Activated naive CD8-positive, alpha-beta T cell (primary cell): Measurements from ENCODE around the gene SOCS6.

Experiments used
- H3K27ac Mint-ChIP-seq: one replicate; pipeline ENCODE4 v1.8.0; 2021; ENCODE audit warnings: mixed read lengths
- H3K27me3 Mint-ChIP-seq: one replicate; pipeline ENCODE4 v1.8.0; 2021; ENCODE audit warnings: mixed read lengths
- H3K36me3 Mint-ChIP-seq: one replicate; pipeline ENCODE4 v1.8.0; 2021; ENCODE audit warnings: mixed read lengths
- H3K4me1 Mint-ChIP-seq: one replicate; pipeline ENCODE4 v1.8.0; 2021; ENCODE audit warnings: low read depth, mixed read lengths
- H3K4me3 Mint-ChIP-seq: one replicate; pipeline ENCODE4 v1.8.0; 2021; ENCODE audit warnings: mild to moderate bottlenecking, mixed read lengths
- H3K9me3 Mint-ChIP-seq: one replicate; pipeline ENCODE4 v1.8.0; 2021; ENCODE audit warnings: low read depth, mixed read lengths

SOCS6 gene

GRCh38 chr18:70324897-70325296, 36.1 kb downstream of the SOCS6 start:
- Mint-ChIP-seq H3K4me1 (no peaks in the 10 kb centered on the region), H3K27ac (no peak overlapping the region), H3K4me3 (no peak overlapping the region), H3K9me3 (no peaks in the 10 kb centered on the region), H3K36me3 (no peaks in the 10 kb centered on the region), H3K27me3 (no peaks in the 10 kb centered on the region)

GRCh38 chr18:70326255-70326654, 37.4 kb downstream of the SOCS6 start:
- no peak overlapping the region for H3K27ac Mint-ChIP-seq

GRCh38 chr18:70328169-70328568, 39.3 kb downstream of the SOCS6 start:
- no peak overlapping the region for H3K4me3 Mint-ChIP-seq
- H3K4me1 Mint-ChIP-seq = no peaks in the 10 kb centered on the region
- H3K27me3 Mint-ChIP-seq = no peaks in the 10 kb centered on the region
- no peaks in the 10 kb centered on the region for H3K9me3 Mint-ChIP-seq
- H3K36me3 Mint-ChIP-seq = no peaks in the 10 kb centered on the region
- H3K27ac Mint-ChIP-seq = no peak overlapping the region

More at GRCh38 chr18:70326255-70326654, 37.4 kb downstream of the SOCS6 start:
- Mint-ChIP-seq H3K36me3 (no peaks in the 10 kb centered on the region), H3K27me3 (no peaks in the 10 kb centered on the region), H3K9me3 (no peaks in the 10 kb centered on the region), H3K4me3 (no peak overlapping the region), H3K4me1 (no peaks in the 10 kb centered on the region)

GRCh38 chr18:70329071-70329470, 40.2 kb downstream of the SOCS6 start:
- no peak overlapping the region for H3K27ac Mint-ChIP-seq
- H3K4me3 Mint-ChIP-seq = no peak overlapping the region
- H3K9me3 Mint-ChIP-seq = no peaks in the 10 kb centered on the region
- H3K36me3 Mint-ChIP-seq = no peaks in the 10 kb centered on the region
- H3K4me1 Mint-ChIP-seq = no peaks in the 10 kb centered on the region
- no peaks in the 10 kb centered on the region for H3K27me3 Mint-ChIP-seq

GRCh38 chr18:70330887-70331286, 42.0 kb downstream of the SOCS6 start:
- Mint-ChIP-seq H3K36me3 (no peaks in the 10 kb centered on the region), H3K27me3 (no peaks in the 10 kb centered on the region), H3K4me1 (no peaks in the 10 kb centered on the region), H3K4me3 (no peak overlapping the region), H3K27ac (no peak overlapping the region), H3K9me3 (peaks cover 9% of the 10 kb centered on the region)

GRCh38 chr18:70331456-70332097, 42.7 kb downstream of the SOCS6 start:
- Mint-ChIP-seq H3K9me3 (peaks cover 9% of the 10 kb centered on the region), H3K36me3 (no peaks in the 10 kb centered on the region), H3K27ac (no peak overlapping the region), H3K27me3 (no peaks in the 10 kb centered on the region), H3K4me1 (no peaks in the 10 kb centered on the region), H3K4me3 (no peak overlapping the region)

- Mint-ChIP-seq H3K27ac (no peak overlapping the region), H3K9me3 (peaks cover 9% of the 10 kb centered on the region), H3K36me3 (no peaks in the 10 kb centered on the region), H3K4me1 (no peaks in the 10 kb centered on the region), H3K4me3 (no peak overlapping the region), H3K27me3 (no peaks in the 10 kb centered on the region)
Observed at GRCh38 chr18:70332694-70333093, 43.8 kb downstream of the SOCS6 start.

GRCh38 chr18:70333316-70333715, 44.5 kb downstream of the SOCS6 start:
- no peak overlapping the region for H3K27ac Mint-ChIP-seq
- no peaks in the 10 kb centered on the region for H3K4me1 Mint-ChIP-seq
- no peaks in the 10 kb centered on the region for H3K27me3 Mint-ChIP-seq
- no peaks in the 10 kb centered on the region for H3K36me3 Mint-ChIP-seq
- peaks cover 9% of the 10 kb centered on the region for H3K9me3 Mint-ChIP-seq
- H3K4me3 Mint-ChIP-seq = no peak overlapping the region

GRCh38 chr18:70333757-70334156, 44.9 kb downstream of the SOCS6 start:
- Mint-ChIP-seq H3K36me3 (no peaks in the 10 kb centered on the region), H3K27me3 (no peaks in the 10 kb centered on the region), H3K4me3 (no peak overlapping the region), H3K4me1 (no peaks in the 10 kb centered on the region), H3K9me3 (peaks cover 9% of the 10 kb centered on the region), H3K27ac (no peak overlapping the region)

- Mint-ChIP-seq H3K9me3 (peaks cover 9% of the 10 kb centered on the region), H3K27ac (no peak overlapping the region), H3K4me1 (no peaks in the 10 kb centered on the region), H3K27me3 (no peaks in the 10 kb centered on the region), H3K4me3 (no peak overlapping the region), H3K36me3 (no peaks in the 10 kb centered on the region)
Observed at GRCh38 chr18:70334264-70334663, 45.4 kb downstream of the SOCS6 start.

- Mint-ChIP-seq H3K4me3 (no peak overlapping the region), H3K27me3 (no peaks in the 10 kb centered on the region), H3K9me3 (peaks cover 9% of the 10 kb centered on the region), H3K4me1 (no peaks in the 10 kb centered on the region), H3K27ac (no peak overlapping the region), H3K36me3 (no peaks in the 10 kb centered on the region)
Observed at GRCh38 chr18:70334728-70335329, 46.0 kb downstream of the SOCS6 start.

- Mint-ChIP-seq H3K27ac (no peak overlapping the region), H3K4me1 (no peaks in the 10 kb centered on the region), H3K4me3 (no peak overlapping the region), H3K9me3 (peaks cover 9% of the 10 kb centered on the region), H3K27me3 (no peaks in the 10 kb centered on the region), H3K36me3 (no peaks in the 10 kb centered on the region)
Observed at GRCh38 chr18:70335892-70336726, 47.3 kb downstream of the SOCS6 start.

- Mint-ChIP-seq H3K4me1 (no peaks in the 10 kb centered on the region), H3K36me3 (no peaks in the 10 kb centered on the region), H3K27ac (no peak overlapping the region), H3K4me3 (no peak overlapping the region), H3K9me3 (peaks cover 9% of the 10 kb centered on the region), H3K27me3 (no peaks in the 10 kb centered on the region)
Observed at GRCh38 chr18:70337139-70337972, 48.5 kb downstream of the SOCS6 start.

- no peaks in the 10 kb centered on the region for H3K27me3 Mint-ChIP-seq
- H3K9me3 Mint-ChIP-seq = peaks cover 9% of the 10 kb centered on the region
- no peaks in the 10 kb centered on the region for H3K36me3 Mint-ChIP-seq
- no peak overlapping the region for H3K27ac Mint-ChIP-seq
- no peak overlapping the region for H3K4me3 Mint-ChIP-seq
- H3K4me1 Mint-ChIP-seq = no peaks in the 10 kb centered on the region
Observed at GRCh38 chr18:70338890-70339289, 50.0 kb downstream of the SOCS6 start.

GRCh38 chr18:70339915-70340314, 51.1 kb downstream of the SOCS6 start:
- H3K9me3 Mint-ChIP-seq = peaks cover 2% of the 10 kb centered on the region
- no peaks in the 10 kb centered on the region for H3K27me3 Mint-ChIP-seq
- H3K4me3 Mint-ChIP-seq = no peak overlapping the region
- H3K36me3 Mint-ChIP-seq = no peaks in the 10 kb centered on the region
- H3K4me1 Mint-ChIP-seq = no peaks in the 10 kb centered on the region
- H3K27ac Mint-ChIP-seq = no peak overlapping the region
